ENCODE measurements around the gene ADAT1. TPM values are rescaled to one million over a fixed set of nuclear protein-coding genes. Genes with fewer than 3 reads are reported as not detected.
A peak's percentile ranks its signal among the peaks of the same experiment; 100 is the strongest.

The ADAT1 gene
- total RNA-seq, 6 experiments from 2014 or later, result 48.3 to 61.2 (median 55.0) TPM

- TF ChIP-seq CTCF (IDR thresholded peaks at IDR 0.05), result no peak
- Mint-ChIP-seq H3K27me3 (ENCODE audit: insufficient read depth) (no peaks in the 10 kb centered on the region), H3K36me3 (ENCODE audit: low read depth) (peaks cover 41% of the 10 kb centered on the region), H3K4me1 (ENCODE audit: low read depth) (peaks cover 49% of the 10 kb centered on the region), H3K27ac (peak overlapping the region; percentile 86), H3K4me3 (peak overlapping the region; percentile 71), H3K9me3 (no peaks in the 10 kb centered on the region)
- peak; percentile 71 for DNase-seq
Observed at GRCh38 chr16:75653922-75654321, 30.8 kb upstream of the ADAT1 start.

DNA sequence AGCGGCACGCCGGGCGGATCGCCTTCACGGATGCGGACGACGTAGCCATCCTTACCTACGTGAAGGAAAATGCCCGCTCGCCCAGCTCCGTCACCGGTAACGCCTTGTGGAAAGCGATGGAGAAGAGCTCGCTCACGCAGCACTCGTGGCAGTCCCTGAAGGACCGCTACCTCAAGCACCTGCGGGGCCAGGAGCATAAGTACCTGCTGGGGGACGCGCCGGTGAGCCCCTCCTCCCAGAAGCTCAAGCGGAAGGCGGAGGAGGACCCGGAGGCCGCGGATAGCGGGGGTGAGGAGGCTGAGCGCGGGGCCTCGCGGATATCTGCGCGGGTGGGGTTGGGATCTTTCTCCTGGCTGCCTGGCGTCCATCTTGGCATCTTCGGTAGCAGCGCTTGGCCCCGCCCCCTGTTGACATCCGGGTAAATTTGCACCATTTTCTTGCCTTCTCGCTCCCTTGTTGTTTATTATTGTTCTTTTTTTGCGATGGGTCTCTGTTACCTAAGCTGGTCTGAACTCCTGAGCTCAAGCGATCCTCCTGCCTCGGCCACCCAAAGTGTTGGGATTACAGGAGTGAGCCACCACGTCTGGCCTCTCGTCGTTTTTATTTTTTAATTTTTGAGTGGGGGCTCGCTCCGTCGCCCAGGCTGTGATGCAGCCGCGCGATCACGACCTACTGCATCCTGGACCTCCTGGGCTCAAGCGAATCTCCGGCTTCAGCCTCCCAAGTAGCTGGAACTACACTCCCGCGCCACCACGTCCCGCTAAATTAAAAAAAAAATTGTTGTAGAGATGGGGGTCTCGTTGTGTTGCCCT, 25.4 kb upstream of the ADAT1 start:
- DNase-seq, result peak; percentile 57
- H3K9me3 Mint-ChIP-seq, result no peaks in the 10 kb centered on the region
- peak overlapping the region; percentile 90 for H3K4me3 Mint-ChIP-seq
- peaks cover 41% of the 10 kb centered on the region for H3K36me3 Mint-ChIP-seq (ENCODE audit: low read depth)
- no peak for TF ChIP-seq CTCF (IDR thresholded peaks at IDR 0.05)
- H3K27me3 Mint-ChIP-seq (ENCODE audit: insufficient read depth), result no peaks in the 10 kb centered on the region; the same call in 1 of the 2 replicates
- H3K27ac Mint-ChIP-seq, result peak overlapping the region; percentile 93
- peaks cover 59% of the 10 kb centered on the region for H3K4me1 Mint-ChIP-seq (ENCODE audit: low read depth)

GRCh38 chr16:75647492-75648264, 24.6 kb upstream of the ADAT1 start, which contains the start of the genes KARS1 and TERF2IP:
KARS1 (minus strand) TSS chr16:75647665; CDS start chr16:75647639, 26 bp downstream.
TERF2IP (plus strand) TSS chr16:75647773; CDS start chr16:75647883, 110 bp downstream.
- peak within 1 kb of the TSS; percentile 93 for H3K27ac Mint-ChIP-seq
- no peaks in the 10 kb centered on the region; the same call in 1 of the 2 replicates for H3K27me3 Mint-ChIP-seq (ENCODE audit: insufficient read depth)
- DNase-seq, result peak; percentile 91
- peaks cover 51% of the 10 kb centered on the region for H3K4me1 Mint-ChIP-seq (ENCODE audit: low read depth)
- H3K4me3 Mint-ChIP-seq, result peak within 1 kb of the TSS; percentile 90
- no peak for TF ChIP-seq CTCF (IDR thresholded peaks at IDR 0.05)
- H3K36me3 Mint-ChIP-seq (ENCODE audit: low read depth), result peaks cover 42% of the 10 kb centered on the region
- H3K9me3 Mint-ChIP-seq, result no peaks in the 10 kb centered on the region

- Mint-ChIP-seq H3K36me3 (ENCODE audit: low read depth) (peaks cover 42% of the 10 kb centered on the region), H3K27ac (peak overlapping the region; percentile 89), H3K4me1 (ENCODE audit: low read depth) (peaks cover 45% of the 10 kb centered on the region), H3K27me3 (ENCODE audit: insufficient read depth) (no peaks in the 10 kb centered on the region; the same call in 1 of the 2 replicates), H3K9me3 (no peaks in the 10 kb centered on the region), H3K4me3 (peak overlapping the region; percentile 90)
- no peak for TF ChIP-seq CTCF (IDR thresholded peaks at IDR 0.05)
- no peak for DNase-seq
Observed at GRCh38 chr16:75647112-75647491, 24.0 kb upstream of the ADAT1 start.

DNA sequence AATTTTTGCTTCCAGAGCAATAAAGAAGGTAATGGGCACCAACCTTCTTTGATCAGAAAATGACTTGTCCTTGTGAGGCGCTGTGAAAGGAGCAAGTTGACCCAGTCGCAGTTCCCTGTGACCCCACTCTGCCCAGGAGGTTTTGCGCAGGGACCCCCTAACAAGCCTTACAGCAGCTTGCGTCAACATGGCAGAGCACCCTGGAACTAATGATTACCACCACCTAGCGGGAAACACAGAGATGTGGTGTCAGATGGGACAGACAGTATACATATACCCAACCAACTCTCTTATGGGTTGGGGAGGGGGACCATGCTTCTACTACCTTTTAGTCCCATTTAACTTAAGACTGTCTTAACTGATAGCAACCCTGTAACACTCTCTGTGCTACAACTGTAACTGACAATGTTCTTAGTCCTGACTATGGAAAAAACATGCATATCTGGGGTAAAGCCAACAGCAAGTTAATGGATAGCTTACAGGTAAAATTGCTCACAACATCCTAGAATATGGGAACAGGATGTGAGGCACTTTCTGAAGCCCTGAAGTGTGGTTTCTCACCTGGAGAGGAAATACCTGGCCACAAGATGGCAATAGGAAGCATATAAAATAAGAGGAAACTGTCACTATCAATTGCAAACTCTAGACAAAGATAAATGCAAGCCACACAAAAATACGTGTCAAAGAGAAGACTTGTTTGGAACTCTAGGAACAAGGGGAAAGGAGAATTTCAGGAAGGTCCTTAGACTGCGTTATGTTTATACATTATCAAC, 21.3 kb upstream of the ADAT1 start:
- Mint-ChIP-seq H3K27ac (no peak overlapping the region; the same call in 1 of the 2 replicates), H3K9me3 (no peaks in the 10 kb centered on the region), H3K4me3 (no peak overlapping the region; the same call in 1 of the 2 replicates), H3K4me1 (ENCODE audit: low read depth) (peaks cover 21% of the 10 kb centered on the region), H3K27me3 (ENCODE audit: insufficient read depth) (no peaks in the 10 kb centered on the region; the same call in 1 of the 2 replicates), H3K36me3 (ENCODE audit: low read depth) (peaks cover 47% of the 10 kb centered on the region)
- TF ChIP-seq CTCF (IDR thresholded peaks at IDR 0.05), result no peak
- DNase-seq, result no peak
